ENCODE measurements around the gene PRKAB1.

Gene PRKAB1

GRCh38 chr12:119683816-119684215 lies 15.9 kb downstream of the PRKAB1 start:
- Histone ChIP-seq H3K9me3 (ENCODE audit: control extremely low read depth in 1 of 5, control insufficient read depth in 4 of 5, insufficient read depth in 2 of 5, low read depth in 1 of 5, low read length in 4 of 5) (no peaks in the 10 kb centered on the region), H3K36me3 (ENCODE audit: control insufficient read depth in 4 of 4, insufficient read depth in 4 of 4, low read length in 3 of 4) (peaks cover 13 to 74% (median 41%) of the 10 kb centered on the region in 4 experiments), H3K27ac (ENCODE audit: insufficient read depth in 1 of 2, low read depth in 1 of 2, low read length in 2 of 2, poor library complexity in 1 of 2, severe bottlenecking in 2 of 2) (no peak overlapping the region), H3K4me3 (ENCODE audit: control insufficient read depth in 1 of 7, extremely low read depth in 1 of 7, insufficient read depth in 4 of 7, low read depth in 2 of 7, low read length in 6 of 7) (no peak overlapping the region), H3K4me1 (ENCODE audit: control extremely low read depth in 1 of 4, control insufficient read depth in 4 of 4, insufficient read depth in 4 of 4, low read length in 3 of 4) (peaks cover 4 to 5% (median 4%) of the 10 kb centered on the region in 4 experiments), H3K27me3 (replicated peaks in 2 of 5; ENCODE audit: control insufficient read depth in 4 of 5, insufficient read depth in 5 of 5, low read length in 4 of 5) (no peaks in the 10 kb centered on the region)
- WGBS (ENCODE audit: insufficient coverage) = 94% methylated on average over 2 of the region's 3 CpGs
- ChIA-PET CTCF (no interaction called here), POLR2A (no interaction called here)
- DNase-seq = no peak

GRCh38 chr12:119684711-119685369 lies 16.9 kb downstream of the PRKAB1 start:
- ChIA-PET POLR2A (no interaction called here), CTCF (interaction anchor here (0.5 kb wide), 1 partner anchor 1830 kb away, joined by 4 read pairs; no protein-coding TSS in a partner anchor)
- WGBS (ENCODE audit: insufficient coverage) = 98% methylated on average over 4 of the region's 10 CpGs
- DNase-seq = no peak
- Histone ChIP-seq H3K27ac (ENCODE audit: insufficient read depth in 1 of 2, low read depth in 1 of 2, low read length in 2 of 2, poor library complexity in 1 of 2, severe bottlenecking in 2 of 2) (no peak overlapping the region), H3K36me3 (ENCODE audit: control insufficient read depth in 4 of 4, insufficient read depth in 4 of 4, low read length in 3 of 4) (peaks cover 9 to 64% (median 31%) of the 10 kb centered on the region in 4 experiments), H3K27me3 (replicated peaks in 2 of 5; ENCODE audit: control insufficient read depth in 4 of 5, insufficient read depth in 5 of 5, low read length in 4 of 5) (no peaks in the 10 kb centered on the region), H3K9me3 (ENCODE audit: control extremely low read depth in 1 of 5, control insufficient read depth in 4 of 5, insufficient read depth in 2 of 5, low read depth in 1 of 5, low read length in 4 of 5) (no peaks in the 10 kb centered on the region), H3K4me1 (ENCODE audit: control extremely low read depth in 1 of 4, control insufficient read depth in 4 of 4, insufficient read depth in 4 of 4, low read length in 3 of 4) (peaks cover 4 to 5% (median 4%) of the 10 kb centered on the region in 4 experiments), H3K4me3 (ENCODE audit: control insufficient read depth in 1 of 7, extremely low read depth in 1 of 7, insufficient read depth in 4 of 7, low read depth in 2 of 7, low read length in 6 of 7) (no peak overlapping the region)

DNA sequence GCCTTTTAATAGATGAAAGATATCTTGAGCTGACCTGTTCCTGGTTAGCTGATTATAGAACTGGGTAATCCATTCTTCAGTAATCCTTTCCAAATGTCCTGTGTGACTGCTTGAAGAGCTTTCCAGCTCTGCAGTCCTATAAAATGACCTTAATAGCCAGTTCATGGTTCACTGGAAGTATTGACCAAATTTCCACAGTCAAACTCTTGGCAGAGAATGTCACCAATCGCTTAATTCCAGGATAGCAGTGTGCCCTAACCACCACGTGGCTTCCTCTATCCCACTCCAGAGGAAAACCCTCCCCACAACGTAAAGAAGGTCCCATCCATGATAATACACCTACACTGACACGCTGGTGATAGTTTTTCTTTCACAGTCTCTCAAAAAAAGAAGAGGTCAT lies 17.4 kb downstream of the PRKAB1 start:
- H3K4me1 ChIP-seq (ENCODE audit: control extremely low read depth in 1 of 4, control insufficient read depth in 4 of 4, insufficient read depth in 4 of 4, low read length in 3 of 4) = peaks cover 4 to 5% (median 4%) of the 10 kb centered on the region in 4 experiments
- 87% methylated on average over 4 of the region's 4 CpGs for WGBS (ENCODE audit: insufficient coverage)
- no peak for DNase-seq
- H3K27me3 ChIP-seq (replicated peaks in 2 of 5; ENCODE audit: control insufficient read depth in 4 of 5, insufficient read depth in 5 of 5, low read length in 4 of 5) = no peaks in the 10 kb centered on the region
- no peak overlapping the region for H3K27ac ChIP-seq (ENCODE audit: insufficient read depth in 1 of 2, low read depth in 1 of 2, low read length in 2 of 2, poor library complexity in 1 of 2, severe bottlenecking in 2 of 2)
- ChIA-PET POLR2A (no interaction called here), CTCF (no interaction called here)
- H3K9me3 ChIP-seq (ENCODE audit: control extremely low read depth in 1 of 5, control insufficient read depth in 4 of 5, insufficient read depth in 2 of 5, low read depth in 1 of 5, low read length in 4 of 5) = no peaks in the 10 kb centered on the region
- H3K4me3 ChIP-seq (ENCODE audit: control insufficient read depth in 1 of 7, extremely low read depth in 1 of 7, insufficient read depth in 4 of 7, low read depth in 2 of 7, low read length in 6 of 7) = no peak overlapping the region
- peaks cover 9 to 64% (median 28%) of the 10 kb centered on the region in 4 experiments for H3K36me3 ChIP-seq (ENCODE audit: control insufficient read depth in 4 of 4, insufficient read depth in 4 of 4, low read length in 3 of 4)

- Histone ChIP-seq H3K4me1 (ENCODE audit: control extremely low read depth in 1 of 4, control insufficient read depth in 4 of 4, insufficient read depth in 4 of 4, low read length in 3 of 4) (peaks cover 4 to 5% (median 4%) of the 10 kb centered on the region in 4 experiments), H3K36me3 (ENCODE audit: control insufficient read depth in 4 of 4, insufficient read depth in 4 of 4, low read length in 3 of 4) (peaks cover 6 to 61% (median 23%) of the 10 kb centered on the region in 4 experiments)
- POLR2A ChIA-PET = no interaction called here
These were observed 18.4 kb downstream of the PRKAB1 start for GRCh38 chr12:119686355-119686754.

GRCh38 chr12:119686776-119687175 lies 18.8 kb downstream of the PRKAB1 start:
- no peaks in the 10 kb centered on the region for H3K27me3 ChIP-seq (replicated peaks in 2 of 5; ENCODE audit: control insufficient read depth in 4 of 5, insufficient read depth in 5 of 5, low read length in 4 of 5)
- H3K36me3 ChIP-seq (ENCODE audit: control insufficient read depth in 4 of 4, insufficient read depth in 4 of 4, low read length in 3 of 4) = peaks cover 5 to 60% (median 21%) of the 10 kb centered on the region in 4 experiments
- ChIA-PET POLR2A (no interaction called here), CTCF (interaction anchor here (1.0 kb wide), 1 partner anchor 17 kb away, joined by 3 read pairs; no protein-coding TSS in a partner anchor)
- H3K27ac ChIP-seq (ENCODE audit: insufficient read depth in 1 of 2, low read depth in 1 of 2, low read length in 2 of 2, poor library complexity in 1 of 2, severe bottlenecking in 2 of 2) = no peak overlapping the region
- no peaks in the 10 kb centered on the region for H3K9me3 ChIP-seq (ENCODE audit: control extremely low read depth in 1 of 5, control insufficient read depth in 4 of 5, insufficient read depth in 2 of 5, low read depth in 1 of 5, low read length in 4 of 5)
- DNase-seq = no peak
- H3K4me3 ChIP-seq (ENCODE audit: control insufficient read depth in 1 of 7, extremely low read depth in 1 of 7, insufficient read depth in 4 of 7, low read depth in 2 of 7, low read length in 6 of 7) = no peak overlapping the region
- peaks cover 4 to 5% (median 4%) of the 10 kb centered on the region in 4 experiments for H3K4me1 ChIP-seq (ENCODE audit: control extremely low read depth in 1 of 4, control insufficient read depth in 4 of 4, insufficient read depth in 4 of 4, low read length in 3 of 4)
- over 99% methylated on average over 13 of the region's 13 CpGs for WGBS (ENCODE audit: insufficient coverage)

More at GRCh38 chr12:119686355-119686754, 18.4 kb downstream of the PRKAB1 start:
- Histone ChIP-seq H3K4me3 (ENCODE audit: control insufficient read depth in 1 of 7, extremely low read depth in 1 of 7, insufficient read depth in 4 of 7, low read depth in 2 of 7, low read length in 6 of 7) (no peak overlapping the region), H3K27ac (ENCODE audit: insufficient read depth in 1 of 2, low read depth in 1 of 2, low read length in 2 of 2, poor library complexity in 1 of 2, severe bottlenecking in 2 of 2) (no peak overlapping the region), H3K27me3 (replicated peaks in 2 of 5; ENCODE audit: control insufficient read depth in 4 of 5, insufficient read depth in 5 of 5, low read length in 4 of 5) (no peaks in the 10 kb centered on the region), H3K9me3 (ENCODE audit: control extremely low read depth in 1 of 5, control insufficient read depth in 4 of 5, insufficient read depth in 2 of 5, low read depth in 1 of 5, low read length in 4 of 5) (no peaks in the 10 kb centered on the region)
- CTCF ChIA-PET = interaction anchor here (1.0 kb wide), 1 partner anchor 16 kb away, joined by 3 read pairs; no protein-coding TSS in a partner anchor
- WGBS (ENCODE audit: insufficient coverage) = over 99% methylated on average over 12 of the region's 12 CpGs
- DNase-seq = no peak

- Histone ChIP-seq H3K9me3 (ENCODE audit: control extremely low read depth in 1 of 5, control insufficient read depth in 4 of 5, insufficient read depth in 2 of 5, low read depth in 1 of 5, low read length in 4 of 5) (no peaks in the 10 kb centered on the region), H3K4me1 (ENCODE audit: control extremely low read depth in 1 of 4, control insufficient read depth in 4 of 4, insufficient read depth in 4 of 4, low read length in 3 of 4) (peaks cover 0 to 5% (median 3%) of the 10 kb centered on the region in 4 experiments), H3K27ac (ENCODE audit: insufficient read depth in 1 of 2, low read depth in 1 of 2, low read length in 2 of 2, poor library complexity in 1 of 2, severe bottlenecking in 2 of 2) (no peak overlapping the region), H3K4me3 (ENCODE audit: control insufficient read depth in 1 of 7, extremely low read depth in 1 of 7, insufficient read depth in 4 of 7, low read depth in 2 of 7, low read length in 6 of 7) (no peak overlapping the region), H3K36me3 (ENCODE audit: control insufficient read depth in 4 of 4, insufficient read depth in 4 of 4, low read length in 3 of 4) (peaks cover 5 to 56% (median 19%) of the 10 kb centered on the region in 4 experiments), H3K27me3 (replicated peaks in 2 of 5; ENCODE audit: control insufficient read depth in 4 of 5, insufficient read depth in 5 of 5, low read length in 4 of 5) (no peaks in the 10 kb centered on the region)
- ChIA-PET POLR2A (no interaction called here), CTCF (interaction anchor here (1.0 kb wide), 1 partner anchor 17 kb away, joined by 3 read pairs; no protein-coding TSS in a partner anchor)
- DNase-seq = no peak
- WGBS (ENCODE audit: insufficient coverage) = 95% methylated on average over 11 of the region's 14 CpGs
These were observed 19.5 kb downstream of the PRKAB1 start for GRCh38 chr12:119687406-119687805.

- DNase-seq = no peak
- no peaks in the 10 kb centered on the region for H3K9me3 ChIP-seq (ENCODE audit: control extremely low read depth in 1 of 5, control insufficient read depth in 4 of 5, insufficient read depth in 2 of 5, low read depth in 1 of 5, low read length in 4 of 5)
- H3K36me3 ChIP-seq (ENCODE audit: control insufficient read depth in 4 of 4, insufficient read depth in 4 of 4, low read length in 3 of 4) = peaks cover 5 to 59% (median 19%) of the 10 kb centered on the region in 4 experiments
- ChIA-PET POLR2A (no interaction called here), CTCF (no interaction called here)
- H3K27ac ChIP-seq (ENCODE audit: insufficient read depth in 1 of 2, low read depth in 1 of 2, low read length in 2 of 2, poor library complexity in 1 of 2, severe bottlenecking in 2 of 2) = no peak overlapping the region
- no peak overlapping the region for H3K4me3 ChIP-seq (ENCODE audit: control insufficient read depth in 1 of 7, extremely low read depth in 1 of 7, insufficient read depth in 4 of 7, low read depth in 2 of 7, low read length in 6 of 7)
- H3K4me1 ChIP-seq (ENCODE audit: control extremely low read depth in 1 of 4, control insufficient read depth in 4 of 4, insufficient read depth in 4 of 4, low read length in 3 of 4) = peaks cover 0 to under 1% (median under 1%) of the 10 kb centered on the region in 4 experiments
- WGBS (ENCODE audit: insufficient coverage) = 94% methylated on average over 7 of the region's 9 CpGs
- no peaks in the 10 kb centered on the region for H3K27me3 ChIP-seq (replicated peaks in 2 of 5; ENCODE audit: control insufficient read depth in 4 of 5, insufficient read depth in 5 of 5, low read length in 4 of 5)
These were observed 19.9 kb downstream of the PRKAB1 start for GRCh38 chr12:119687879-119688278.

All from common myeloid progenitor, CD34-positive (primary cell).